HepG2 (cell line): ENCODE data around the gene MAOB. TPM values are rescaled to one million over a fixed set of nuclear protein-coding genes. Genes with fewer than 3 reads are reported as not detected.

ENCODE experiments used
- BCL3 ChIP-seq: sonication (generic); formaldehyde crosslinking; IDR thresholded peaks from 2 replicates; pipeline ENCODE4 v1.5.1; 2020; ENCODE audit warnings: mild to moderate bottlenecking, missing genetic modification reagents, moderate library complexity
- CSRNP2 ChIP-seq: sonication (generic); formaldehyde crosslinking; conservative IDR thresholded peaks from 2 replicates; pipeline ENCODE4 v1.8.0; 2022; ENCODE audit warnings: low read depth, missing genetic modification reagents
- FOSL1 ChIP-seq: sonication (generic); formaldehyde crosslinking; IDR thresholded peaks from 2 replicates; pipeline ENCODE4 v1.9.0; 2021; ENCODE audit warnings: missing genetic modification reagents, borderline replicate concordance
- HBP1 ChIP-seq: IDR thresholded peaks from 2 replicates; pipeline ENCODE4 v1.6.1; 2016; ENCODE audit warnings: low read depth, control low read depth
- HNRNPK ChIP-seq: fragments of 200-400 bp; formaldehyde crosslinking; IDR thresholded peaks from 2 replicates; pipeline ENCODE4 v1.6.1; 2018; ENCODE audit warnings: low read length, low read depth, moderate library complexity, mild to moderate bottlenecking; ENCODE audit not compliant: poor library complexity, severe bottlenecking
- HOXD1 ChIP-seq: sonication (generic); formaldehyde crosslinking; IDR thresholded peaks from 2 replicates; pipeline ENCODE4 v1.5.0; 2020; ENCODE audit warnings: missing genetic modification reagents
- MEF2D ChIP-seq: sonication (generic); formaldehyde crosslinking; IDR thresholded peaks from 2 replicates; pipeline ENCODE4 v1.5.1; 2020; ENCODE audit warnings: mild to moderate bottlenecking, missing genetic modification reagents
- MNT ChIP-seq: fragments of 450-650 bp; IDR thresholded peaks from 2 replicates; pipeline ENCODE4 v1.6.1; 2016
- POLR2AphosphoS2 ChIP-seq: IDR thresholded peaks from 2 replicates; pipeline ENCODE4 v1.6.1; 2011; ENCODE audit warnings: low read depth, low read length, improper control_type of control experiment
- SALL1 ChIP-seq: sonication (generic); formaldehyde crosslinking; IDR thresholded peaks from 2 replicates; pipeline ENCODE4 v1.8.0; 2022; ENCODE audit warnings: mild to moderate bottlenecking, missing genetic modification reagents
- SALL2 ChIP-seq: sonication (generic); formaldehyde crosslinking; IDR thresholded peaks from 2 replicates; pipeline ENCODE4 v1.8.1; 2023; ENCODE audit warnings: mild to moderate bottlenecking, missing genetic modification reagents, inconsistent platforms
- ZFX ChIP-seq: sonication (generic); formaldehyde crosslinking; IDR thresholded peaks from 2 replicates; pipeline ENCODE4 v1.4.0; 2020; ENCODE audit warnings: mild to moderate bottlenecking, low read depth, missing genetic modification reagents, moderate library complexity
- ZNF12 ChIP-seq: sonication (generic); formaldehyde crosslinking; IDR thresholded peaks from 2 replicates; pipeline ENCODE4 v1.5.0; 2020; ENCODE audit warnings: missing genetic modification reagents
- ZNF224 ChIP-seq: sonication (generic); formaldehyde crosslinking; IDR thresholded peaks from 2 replicates; pipeline ENCODE4 v1.5.0; 2020; ENCODE audit warnings: mild to moderate bottlenecking, missing genetic modification reagents
- ZNF577 ChIP-seq: sonication (generic); formaldehyde crosslinking; IDR thresholded peaks from 2 replicates; pipeline ENCODE4 v1.4.0; 2020; ENCODE audit warnings: mild to moderate bottlenecking, low read depth, missing genetic modification reagents, borderline replicate concordance
- ZNF687 ChIP-seq: sonication (generic); formaldehyde crosslinking; IDR thresholded peaks from 2 replicates; pipeline ENCODE4 v1.5.1; 2020; ENCODE audit warnings: mild to moderate bottlenecking, missing genetic modification reagents, moderate library complexity
- ZUFSP ChIP-seq: sonication (generic); formaldehyde crosslinking; IDR thresholded peaks from 2 replicates; pipeline ENCODE4 v1.9.0; 2021; ENCODE audit warnings: missing genetic modification reagents, mild to moderate bottlenecking, borderline replicate concordance
- polyA plus RNA-seq, 8 experiments: library from polyadenylated mRNA; depleted of rRNA in 3 of 8; stranded (reverse) in 7 of 8; unstranded in 1 of 8; fragments of >200 nt; fragmentation: Illumina TruSeq in 4 of 8; extraction: Trizol in 4 of 8; gene quantifications; 2 replicates each; pipeline versions ENCODE4 v1.2.1 to v1.2.3, GENCODE V29; 2011 to 2016; ENCODE audit warnings: low read depth in 4 of 8, missing spikeins in 1 of 8, mixed read lengths in 1 of 8; ENCODE audit not compliant: insufficient read depth in 1 of 8
- total RNA-seq, 5 experiments: library from RNA; depleted of rRNA; stranded (reverse); fragments of >200 nt; fragmentation: Illumina TruSeq; extraction: Trizol; gene quantifications; 2 replicates each; pipeline ENCODE4 v1.2.3, GENCODE V29; 2016; ENCODE audit warnings: low read depth in 1 of 5

Gene MAOB
- total and polyA plus RNA-seq, 2 of the 13 experiments (the other 11 are each of a cell fraction or from before 2014, with no cell fraction given): 11.0 to 19.0 TPM

- no peak for TF ChIP-seq SALL2 (CRISPR knock-in tag)
- no peak for TF ChIP-seq MNT
- peak; percentile 57; the same call in 1 of the 2 replicates for TF ChIP-seq ZFX
- peak; percentile 56 for TF ChIP-seq ZNF687 (CRISPR knock-in tag)
- no peak for TF ChIP-seq POLR2AphosphoS2
- TF ChIP-seq MEF2D: no peak
- no peak for TF ChIP-seq ZNF12 (CRISPR knock-in tag)
- no peak for TF ChIP-seq BCL3 (CRISPR knock-in tag)
- no peak for TF ChIP-seq HBP1
- no peak for TF ChIP-seq ZNF577 (CRISPR knock-in tag)
- TF ChIP-seq SALL1 (CRISPR knock-in tag): no peak
- no peak for TF ChIP-seq ZUFSP (CRISPR knock-in tag)
- no peak for TF ChIP-seq ZNF224 (CRISPR knock-in tag)
- TF ChIP-seq HOXD1 (CRISPR knock-in tag): no peak
- no peak for TF ChIP-seq HNRNPK
- no peak for TF ChIP-seq FOSL1 (CRISPR knock-in tag)
- TF ChIP-seq CSRNP2 (CRISPR knock-in tag): no peak
Measured at GRCh38 chrX:43882294-43882681, at the start of gene MAOB (continued).
